HAP-1 (cell line): Measurements from ENCODE around the gene DTNBP1.
A peak's percentile ranks its signal among the peaks of the same experiment; 100 is the strongest.

Experiments
- DNase-seq, 2 experiments: peaks; one replicate each; pipeline ENCODE4 v3.0.0-alpha.2; 2016 to 2020; ENCODE audit warnings: low spot score in 2 of 2
- H3K27me3 ChIP-seq: fragments of 250-450 bp; sonication (Bioruptor Pico); 2 replicates; pipeline ENCODE4 v1.5.1; 2020; ENCODE audit warnings: low read depth, mild to moderate bottlenecking, moderate library complexity
- H3K36me3 ChIP-seq: fragments of 250-450 bp; sonication (Bioruptor Pico); replicated peaks from 2 replicates; pipeline ENCODE4 v1.5.1; 2020; ENCODE audit warnings: mild to moderate bottlenecking
- H3K4me1 ChIP-seq: fragments of 250-450 bp; sonication (Bioruptor Pico); 2 replicates; pipeline ENCODE4 v1.5.1; 2020; ENCODE audit warnings: mild to moderate bottlenecking
- H3K4me3 ChIP-seq: fragments of 250-450 bp; sonication (Bioruptor Pico); 2 replicates; pipeline ENCODE4 v1.5.1; 2020; ENCODE audit warnings: mild to moderate bottlenecking, moderate library complexity
- H3K9me3 ChIP-seq: fragments of 250-450 bp; sonication (Bioruptor Pico); 2 replicates; pipeline ENCODE4 v1.5.1; 2020; ENCODE audit warnings: mild to moderate bottlenecking, moderate library complexity
- in situ Hi-C: fragments of 300-500 bp; cut with MboI; formaldehyde crosslinking; loops from 3 replicates; pipeline ENCODE4 v1.14.3; 2020; ENCODE audit warnings: low sequenced_read_pairs, inconsistent platforms, mixed read lengths

Gene DTNBP1

DNA sequence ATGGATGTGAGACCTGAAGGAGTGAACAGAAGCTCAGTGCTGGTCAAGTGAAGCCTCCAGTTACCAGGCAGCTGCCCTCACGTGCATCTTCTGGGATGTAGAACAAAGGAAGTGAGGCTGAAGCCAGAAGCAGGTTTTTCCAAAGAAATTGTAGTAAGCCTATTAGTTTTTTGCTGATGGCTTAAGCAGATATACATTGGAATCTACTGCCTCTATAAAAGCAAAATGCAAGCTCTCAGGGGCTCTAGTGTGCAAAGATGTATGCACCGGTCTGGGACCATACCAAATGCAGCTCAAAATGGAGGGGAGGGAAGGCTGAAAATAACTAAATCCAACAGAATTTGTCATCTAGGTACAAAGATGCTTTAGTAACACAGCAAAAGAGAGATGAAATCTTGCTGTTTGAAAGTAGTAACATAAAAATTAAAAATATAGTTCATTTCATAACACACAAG lies 77.0 kb downstream of the DTNBP1 start:
- in situ Hi-C loops, result no loop called here
- Histone ChIP-seq H3K4me3 (no peak overlapping the region), H3K9me3 (no peaks in the 10 kb centered on the region), H3K27me3 (no peaks in the 10 kb centered on the region), H3K4me1 (no peaks in the 10 kb centered on the region), H3K36me3 (no peaks in the 10 kb centered on the region)
- DNase-seq, result no peak

DNA sequence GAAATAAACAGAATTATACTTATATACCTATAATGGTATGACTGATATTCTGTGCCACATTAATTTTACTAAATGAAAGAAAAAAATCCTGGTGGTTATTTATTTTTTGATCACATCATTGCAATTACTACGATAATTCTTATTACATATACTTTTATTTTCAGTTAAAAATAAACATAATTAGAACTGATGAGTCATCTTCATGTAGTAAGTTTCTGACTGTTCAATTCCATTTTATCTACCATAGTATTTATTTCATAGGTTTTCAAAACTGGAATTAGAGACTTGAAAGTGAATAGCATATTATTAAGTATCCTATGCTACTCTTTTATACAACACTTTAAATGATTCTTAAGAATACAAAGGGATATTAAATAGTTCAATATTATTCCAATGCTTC lies 80.3 kb downstream of the DTNBP1 start:
- H3K27me3 ChIP-seq, result no peaks in the 10 kb centered on the region
- no peak overlapping the region for H3K4me3 ChIP-seq
- DNase-seq, result no peak
- no peaks in the 10 kb centered on the region for H3K9me3 ChIP-seq
- in situ Hi-C loops, result no loop called here
- H3K4me1 ChIP-seq, result peaks cover 16% of the 10 kb centered on the region
- H3K36me3 ChIP-seq, result no peaks in the 10 kb centered on the region

DNA sequence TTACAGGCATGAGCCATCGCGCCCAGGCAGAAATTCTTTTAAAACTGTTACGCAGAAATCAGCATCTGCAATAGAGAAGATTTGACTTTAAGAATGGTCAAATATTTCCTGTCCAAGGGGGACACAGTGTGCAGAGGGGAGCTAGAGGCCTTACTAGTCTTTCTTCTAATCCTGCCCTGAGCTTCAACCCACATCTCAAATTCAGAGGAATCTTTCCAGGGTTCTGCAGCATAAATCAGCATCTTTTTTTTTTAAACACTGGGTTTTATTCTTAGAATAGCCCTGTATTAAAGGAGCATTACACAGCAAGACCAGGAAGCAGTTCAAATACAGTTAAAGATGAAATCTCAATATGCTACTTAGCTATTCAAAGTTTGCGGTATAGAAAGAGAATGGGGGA lies 81.1 kb downstream of the DTNBP1 start:
- no peaks in the 10 kb centered on the region for H3K36me3 ChIP-seq
- no peak for DNase-seq
- peaks cover 19% of the 10 kb centered on the region for H3K4me1 ChIP-seq
- in situ Hi-C loops, result no loop called here
- H3K27me3 ChIP-seq, result no peaks in the 10 kb centered on the region
- no peak overlapping the region for H3K4me3 ChIP-seq
- H3K9me3 ChIP-seq, result no peaks in the 10 kb centered on the region

DNA sequence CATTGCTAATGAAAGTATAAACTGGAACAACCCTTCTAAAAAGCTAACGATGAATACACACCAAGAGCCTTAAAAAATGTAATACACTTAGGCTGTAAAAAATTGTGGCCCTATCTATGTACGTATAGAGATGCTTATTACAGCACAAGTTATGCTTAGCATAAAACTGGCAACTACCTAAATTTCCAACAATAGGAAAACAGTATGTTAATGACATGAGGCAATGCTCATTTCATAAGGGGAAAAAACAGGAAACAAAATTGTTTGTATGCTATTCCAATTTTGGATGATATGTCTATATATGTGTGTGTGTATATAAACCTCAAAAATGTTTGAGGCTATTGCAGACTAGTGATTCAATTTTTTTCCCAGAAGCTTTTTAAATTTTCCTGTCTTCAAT lies 82.5 kb downstream of the DTNBP1 start:
- Histone ChIP-seq H3K9me3 (no peaks in the 10 kb centered on the region), H3K27me3 (no peaks in the 10 kb centered on the region), H3K4me3 (no peak overlapping the region), H3K4me1 (peaks cover 19% of the 10 kb centered on the region), H3K36me3 (no peaks in the 10 kb centered on the region)
- in situ Hi-C loops, result no loop called here
- DNase-seq, result no peak

DNA sequence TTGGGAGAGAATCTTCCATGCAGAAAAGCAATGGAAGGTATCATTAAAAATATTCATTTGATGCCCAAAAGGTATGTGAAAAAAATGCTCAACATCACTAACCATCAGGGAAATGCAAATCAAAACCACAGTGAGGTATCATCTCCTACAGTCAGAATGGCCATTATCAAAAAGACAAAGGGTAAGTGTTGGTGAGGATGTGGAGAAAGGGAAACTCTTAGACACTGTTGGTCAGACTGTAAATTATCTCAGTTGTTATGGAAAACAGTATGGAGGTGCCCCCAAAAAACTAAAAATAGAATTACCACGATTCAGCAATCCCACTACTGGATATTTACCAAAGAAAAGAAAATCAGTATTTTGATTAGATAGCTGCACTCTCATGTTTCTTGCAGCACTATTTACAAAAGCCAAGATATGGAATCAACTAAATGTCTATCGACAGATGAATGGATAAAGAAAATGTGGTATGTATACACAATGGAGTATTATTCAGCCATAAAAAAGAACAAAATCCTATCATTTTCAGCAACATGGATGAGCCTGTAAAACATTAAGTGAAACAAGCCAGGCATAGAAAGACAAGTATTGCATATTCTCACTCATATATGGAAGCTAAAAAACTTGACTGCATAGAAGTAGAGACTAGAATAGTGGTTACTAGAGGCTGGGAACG lies 84.0 kb downstream of the DTNBP1 start:
- Histone ChIP-seq H3K4me3 (no peak overlapping the region), H3K27me3 (no peaks in the 10 kb centered on the region), H3K9me3 (no peaks in the 10 kb centered on the region), H3K36me3 (no peaks in the 10 kb centered on the region), H3K4me1 (peaks cover 28% of the 10 kb centered on the region)
- DNase-seq, result no peak
- in situ Hi-C loops, result no loop called here

DNA sequence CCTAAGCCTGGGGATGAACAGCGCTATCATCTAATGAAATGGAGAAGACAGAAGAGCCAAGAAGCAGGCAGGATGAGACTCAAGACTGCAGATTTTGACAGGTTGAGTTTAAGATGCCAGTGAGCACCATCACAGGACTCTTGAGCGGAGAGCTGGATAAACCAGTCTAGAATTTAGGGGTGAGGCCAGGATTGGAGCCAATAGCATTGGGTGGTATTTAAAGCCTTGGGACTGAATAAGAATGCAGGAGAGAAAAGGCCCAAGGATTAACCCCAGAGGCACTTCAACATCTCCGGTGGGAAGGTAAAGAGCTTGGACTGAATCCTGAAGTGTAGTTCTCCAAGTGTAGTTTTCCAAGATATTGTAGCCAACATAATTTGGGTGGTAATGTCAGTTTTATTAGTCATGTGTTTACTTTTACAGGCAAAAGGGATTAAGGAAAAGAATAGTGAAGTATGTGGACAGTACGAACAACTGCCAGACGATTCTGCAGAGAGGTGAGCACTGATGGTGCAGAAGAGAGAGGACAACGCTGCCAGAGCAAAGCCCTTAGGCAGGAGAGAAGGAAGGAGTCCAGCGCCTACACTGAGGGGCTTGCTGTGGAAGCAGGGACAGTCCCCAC lies 85.2 kb downstream of the DTNBP1 start:
- Histone ChIP-seq H3K4me3 (no peak overlapping the region), H3K9me3 (no peaks in the 10 kb centered on the region), H3K36me3 (no peaks in the 10 kb centered on the region), H3K4me1 (peaks cover 35% of the 10 kb centered on the region), H3K27me3 (no peaks in the 10 kb centered on the region)
- in situ Hi-C loops, result no loop called here
- DNase-seq, result peak; percentile 48 to 53

DNA sequence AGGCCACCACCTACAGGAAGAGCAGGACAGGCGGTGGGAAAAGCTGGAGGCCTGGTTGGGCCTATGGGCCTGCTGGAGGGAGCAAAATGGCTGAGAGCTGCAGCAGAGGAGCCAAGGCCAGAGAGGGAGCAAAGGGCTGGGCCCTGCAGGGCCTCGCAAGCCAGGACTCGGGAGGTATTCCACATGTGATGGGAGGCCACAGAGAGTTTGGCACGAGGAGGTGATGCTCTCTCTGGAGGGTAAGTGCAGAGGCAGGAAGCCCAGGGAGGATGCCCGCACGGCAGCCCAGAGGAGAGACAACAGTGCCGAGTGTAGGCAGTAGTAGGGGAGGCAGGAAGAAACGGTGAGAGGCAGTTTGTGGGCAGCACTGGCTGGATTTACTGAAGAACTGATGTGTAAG lies 85.7 kb downstream of the DTNBP1 start:
- Histone ChIP-seq H3K4me3 (no peak overlapping the region), H3K27me3 (no peaks in the 10 kb centered on the region), H3K4me1 (peaks cover 35% of the 10 kb centered on the region), H3K9me3 (no peaks in the 10 kb centered on the region), H3K36me3 (no peaks in the 10 kb centered on the region)
- no peak for DNase-seq
- in situ Hi-C loops, result no loop called here

DNA sequence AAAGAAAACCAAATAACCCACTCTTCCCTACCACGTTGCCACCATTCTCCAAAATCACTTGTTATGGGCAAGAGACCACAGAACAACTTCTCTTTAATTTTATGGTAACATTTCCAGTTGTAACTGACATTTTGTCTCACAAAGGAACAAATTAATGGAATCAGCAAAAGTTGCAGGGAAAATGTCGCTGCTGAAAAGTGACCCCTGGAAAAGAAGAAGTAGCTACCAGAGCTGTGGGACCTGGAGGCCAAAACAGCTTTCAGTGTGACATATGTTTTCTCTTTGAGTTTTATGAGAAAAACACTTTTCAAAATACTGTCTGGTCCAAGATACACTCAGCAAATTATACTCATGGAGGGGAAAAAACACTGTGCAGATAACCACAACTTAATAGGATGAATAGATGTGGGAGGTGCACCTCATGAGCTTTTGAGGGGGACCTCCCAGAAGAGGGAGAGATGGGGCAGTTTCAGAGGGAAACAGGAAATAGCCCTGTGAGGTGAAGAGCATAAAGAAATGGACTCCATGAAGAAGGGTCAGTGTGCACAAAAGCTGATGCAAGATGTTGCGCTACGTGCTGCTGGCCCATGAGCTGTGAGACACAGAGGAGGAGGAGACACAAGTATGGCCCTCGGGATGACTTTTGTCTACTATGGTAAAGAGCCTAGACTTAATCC lies 87.3 kb downstream of the DTNBP1 start:
- Histone ChIP-seq H3K36me3 (no peaks in the 10 kb centered on the region), H3K4me3 (no peak overlapping the region), H3K27me3 (no peaks in the 10 kb centered on the region), H3K9me3 (no peaks in the 10 kb centered on the region), H3K4me1 (peaks cover 35% of the 10 kb centered on the region)
- no peak for DNase-seq
- in situ Hi-C loops, result no loop called here

DNA sequence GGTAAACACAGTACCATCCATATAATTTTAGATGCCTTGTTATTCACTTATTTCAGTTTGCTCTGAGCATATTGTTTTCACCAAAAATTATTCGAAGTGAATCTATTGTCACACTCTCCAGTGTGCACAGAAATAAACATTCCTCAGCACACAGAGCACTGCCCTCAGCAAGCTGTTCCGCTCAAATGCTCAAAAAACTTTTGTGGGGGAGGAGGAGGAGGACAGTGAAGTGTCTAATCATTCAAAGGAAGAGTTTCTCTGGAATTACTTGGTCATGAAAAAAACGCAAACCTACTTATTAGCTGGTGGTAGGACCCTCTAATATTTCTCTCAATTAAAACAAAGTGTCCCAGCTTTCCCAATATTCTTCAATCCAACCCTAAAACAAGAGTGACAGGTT lies 88.3 kb downstream of the DTNBP1 start:
- no peaks in the 10 kb centered on the region for H3K36me3 ChIP-seq
- no peak overlapping the region for H3K4me3 ChIP-seq
- H3K27me3 ChIP-seq, result no peaks in the 10 kb centered on the region
- no peak for DNase-seq
- in situ Hi-C loops, result no loop called here
- peaks cover 35% of the 10 kb centered on the region for H3K4me1 ChIP-seq
- H3K9me3 ChIP-seq, result no peaks in the 10 kb centered on the region

DNA sequence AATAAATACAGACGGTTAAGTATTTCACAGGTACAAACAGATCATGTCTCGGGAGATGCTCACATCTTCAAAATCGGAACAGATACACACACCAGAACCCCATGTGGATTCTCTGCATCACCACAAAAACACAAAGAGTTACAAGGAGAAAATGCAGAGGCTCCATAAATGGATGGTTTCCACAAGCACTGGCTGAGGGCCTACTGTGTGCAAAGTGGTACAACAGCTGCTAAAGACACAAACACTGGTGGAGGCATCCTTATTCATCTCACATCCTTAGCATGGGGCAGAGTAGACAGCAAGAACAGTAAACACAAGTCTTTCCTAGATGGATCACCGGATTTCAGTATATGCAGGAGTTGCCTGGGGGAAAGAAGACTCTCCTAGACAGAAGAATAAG lies 88.8 kb downstream of the DTNBP1 start:
- Histone ChIP-seq H3K27me3 (no peaks in the 10 kb centered on the region), H3K4me1 (peaks cover 35% of the 10 kb centered on the region), H3K9me3 (no peaks in the 10 kb centered on the region), H3K4me3 (no peak overlapping the region), H3K36me3 (no peaks in the 10 kb centered on the region)
- in situ Hi-C loops, result no loop called here
- no peak for DNase-seq

DNA sequence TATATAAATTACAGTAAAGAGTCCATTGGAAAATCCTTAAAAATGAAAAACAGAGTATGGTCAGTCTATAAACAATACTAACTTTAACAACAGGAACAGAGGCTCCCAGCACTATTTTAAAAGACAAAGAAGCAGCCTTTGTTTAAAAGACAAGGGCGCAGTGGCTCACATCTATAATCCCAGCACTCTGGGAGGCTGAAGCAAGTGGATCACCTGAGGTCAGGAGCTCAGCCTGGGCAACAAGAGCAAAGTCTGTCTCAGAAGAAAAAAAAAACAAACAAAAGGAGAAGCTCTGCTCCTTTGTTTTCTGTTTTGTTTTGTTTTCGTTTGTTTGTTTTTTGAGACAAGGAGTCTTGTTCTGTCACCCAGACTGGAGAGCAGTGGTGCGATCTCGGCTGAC lies 89.4 kb downstream of the DTNBP1 start:
- Histone ChIP-seq H3K36me3 (no peaks in the 10 kb centered on the region), H3K4me1 (peaks cover 28% of the 10 kb centered on the region), H3K27me3 (no peaks in the 10 kb centered on the region), H3K4me3 (no peak overlapping the region), H3K9me3 (no peaks in the 10 kb centered on the region)
- peak; percentile 59 to 69 for DNase-seq
- in situ Hi-C loops, result no loop called here

DNA sequence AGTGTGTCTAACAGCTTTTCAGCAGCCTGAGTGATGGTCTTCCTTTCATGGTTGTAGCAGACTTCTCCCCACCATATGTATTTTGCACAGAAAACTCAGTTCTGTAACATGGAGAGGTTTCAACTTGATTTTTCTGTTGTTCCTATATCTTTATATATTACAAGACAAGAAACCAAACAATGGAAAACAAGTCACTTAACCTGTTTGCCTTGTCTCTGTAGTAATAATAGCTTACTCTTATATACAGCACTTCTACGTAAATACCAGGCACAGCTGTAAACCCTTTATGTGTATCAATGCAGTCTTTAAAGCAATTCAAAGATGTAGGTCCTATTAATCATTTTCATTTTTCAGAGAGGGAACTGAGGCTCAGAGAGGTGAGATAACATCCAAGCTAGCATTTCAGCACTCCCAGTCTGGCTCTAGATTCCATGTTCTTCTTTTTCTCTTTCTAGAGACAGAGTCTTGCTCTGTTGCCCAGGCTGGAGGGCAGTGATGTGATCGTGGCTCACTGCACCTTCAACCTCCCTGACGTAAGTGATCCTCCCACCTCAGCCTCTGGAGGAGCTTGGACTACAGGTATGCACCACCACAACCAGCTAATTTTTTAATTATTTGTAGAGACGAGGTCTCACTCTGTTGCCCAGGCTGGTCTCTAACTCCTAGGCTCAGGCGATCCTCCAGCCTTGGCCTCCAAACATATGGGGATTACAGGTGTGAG lies 90.4 kb downstream of the DTNBP1 start:
- in situ Hi-C loops, result no loop called here
- H3K9me3 ChIP-seq, result no peaks in the 10 kb centered on the region
- no peak for DNase-seq
- no peak overlapping the region for H3K4me3 ChIP-seq
- peaks cover 19% of the 10 kb centered on the region for H3K4me1 ChIP-seq
- no peaks in the 10 kb centered on the region for H3K27me3 ChIP-seq
- H3K36me3 ChIP-seq, result no peaks in the 10 kb centered on the region

DNA sequence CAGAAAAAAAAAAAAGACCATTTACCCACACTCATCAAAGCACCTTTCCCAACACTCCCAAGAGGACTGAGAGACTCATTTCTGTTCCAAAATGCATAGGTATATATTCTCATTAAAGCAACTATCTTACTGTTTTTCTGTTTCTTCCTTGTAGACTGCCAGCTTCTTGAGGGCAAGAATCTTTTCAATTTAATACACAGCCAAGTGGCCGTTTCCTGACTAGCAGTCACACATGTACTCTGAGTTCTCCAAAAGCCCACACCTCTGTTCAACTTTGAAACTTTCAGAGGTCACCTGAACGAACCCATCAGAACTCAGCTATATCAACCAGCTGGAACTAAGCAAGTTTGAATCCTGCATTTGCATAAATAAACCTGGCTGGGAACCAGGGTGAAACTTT lies 92.7 kb downstream of the DTNBP1 start:
- H3K4me1 ChIP-seq, result peaks cover 16% of the 10 kb centered on the region
- no peaks in the 10 kb centered on the region for H3K9me3 ChIP-seq
- no peaks in the 10 kb centered on the region for H3K27me3 ChIP-seq
- H3K36me3 ChIP-seq, result no peaks in the 10 kb centered on the region
- no peak for DNase-seq
- in situ Hi-C loops, result no loop called here
- no peak overlapping the region for H3K4me3 ChIP-seq
